ENCODE measurements around the gene MAD1L1. TPM values are rescaled to one million over a fixed set of nuclear protein-coding genes. Genes with fewer than 3 reads are reported as not detected.

Gene MAD1L1
- total and polyA plus RNA-seq, 2 of the 4 experiments (the other 2 are of a cell fraction): 29.0 to 40.9 TPM

GRCh38 chr7:2094454-2095045 lies 138.2 kb downstream of the MAD1L1 start:
- BruUV-seq (replicated peaks): no TSS peak
- H3K27ac ChIP-seq (ENCODE audit: insufficient read depth, low read length): no peak overlapping the region
- dilution Hi-C loops (cut with HindIII; ENCODE audit: low sequenced_read_pairs, unreplicated experiment): no loop called here

More at GRCh38 chr7:2094454-2095045, 138.2 kb downstream of the MAD1L1 start:
- H3K23ac ChIP-seq (ENCODE audit: low read depth, low read length): no peak overlapping the region
- H3K79me1 ChIP-seq (ENCODE audit: low read depth in 1 of 2, low read length in 2 of 2): peaks cover 3 to 22% of the 10 kb centered on the region in 2 experiments; a peak in 3 of 4 replicates
- no peak overlapping the region for H2AK9ac ChIP-seq (replicated peaks; ENCODE audit: low read depth, low read length, poor library complexity)
- H3K4ac ChIP-seq (ENCODE audit: low read depth, low read length): no peak overlapping the region
- no peaks in the 10 kb centered on the region for H4K20me1 ChIP-seq (ENCODE audit: insufficient read depth, low read length)
- POLR2A ChIA-PET (ENCODE audit: unreplicated experiment): no interaction called here
- H3K4me2 ChIP-seq (ENCODE audit: low read depth, low read length): no peak overlapping the region
- no peak overlapping the region for H2AK5ac ChIP-seq (ENCODE audit: low read depth, low read length)
- TF ChIP-seq MAFK (IDR thresholded peaks at IDR 0.05; ENCODE audit: low read depth, low read length): no peak
- TF ChIP-seq, protein P1, sequence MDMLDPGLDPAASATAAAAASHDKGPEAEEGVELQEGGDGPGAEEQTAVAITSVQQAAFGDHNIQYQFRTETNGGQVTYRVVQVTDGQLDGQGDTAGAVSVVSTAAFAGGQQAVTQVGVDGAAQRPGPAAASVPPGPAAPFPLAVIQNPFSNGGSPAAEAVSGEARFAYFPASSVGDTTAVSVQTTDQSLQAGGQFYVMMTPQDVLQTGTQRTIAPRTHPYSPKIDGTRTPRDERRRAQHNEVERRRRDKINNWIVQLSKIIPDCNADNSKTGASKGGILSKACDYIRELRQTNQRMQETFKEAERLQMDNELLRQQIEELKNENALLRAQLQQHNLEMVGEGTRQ (IDR thresholded peaks at IDR 0.05; ENCODE audit: low read depth, low read length): no peak
- CTCF ChIA-PET: no interaction called here
- in situ Hi-C loops (cut with MboI; ENCODE audit: low sequenced_read_pairs) (no loop called here), intact Hi-C loops (cut with micrococcal nuclease) (loop anchor here (5.0 kb wide), 1 partner anchor 57 kb away; no protein-coding TSS in a partner anchor)
- no peak overlapping the region for H3K56ac ChIP-seq (ENCODE audit: extremely low read depth, insufficient read depth, low read length)
- peaks cover 8% of the 10 kb centered on the region for H3K4me1 ChIP-seq (ENCODE audit: control insufficient read depth, insufficient read depth, low read length)
- H2BK5ac ChIP-seq (ENCODE audit: low read depth, low read length, poor library complexity, severe bottlenecking): no peak overlapping the region
- no peak overlapping the region for H4K8ac ChIP-seq (ENCODE audit: low read depth in 2 of 2, low read length in 2 of 2)
- H2BK120ac ChIP-seq (ENCODE audit: low read depth, low read length): no peak overlapping the region
- WGBS, 2 experiments (ENCODE audit: extremely low coverage in 2 of 2, insufficient read length in 1 of 2): 93% methylated on average over 4 of the region's 13 CpGs; no CpG with 5 or more reads in 1 of the 2 experiments
- no peak overlapping the region for H3K18ac ChIP-seq (ENCODE audit: low read depth, low read length)
- H3K27me3 ChIP-seq (ENCODE audit: control insufficient read depth, insufficient read depth, low read length): no peaks in the 10 kb centered on the region
- no peak overlapping the region for H4K5ac ChIP-seq (ENCODE audit: low read depth, low read length)
- H2BK20ac ChIP-seq (ENCODE audit: low read depth, low read length): no peak overlapping the region
- H3K36me3 ChIP-seq (ENCODE audit: control insufficient read depth, insufficient read depth, low read length): no peaks in the 10 kb centered on the region
- H3K9me3 ChIP-seq (ENCODE audit: control insufficient read depth, insufficient read depth, low read length): no peaks in the 10 kb centered on the region
- no peak overlapping the region for H3K4me3 ChIP-seq (ENCODE audit: insufficient read depth, low read depth, low read length)
- ATAC-seq (ENCODE audit: low read depth) (no peak), DNase-seq (no peak)
- H4K91ac ChIP-seq (ENCODE audit: insufficient read depth, low read depth, low read length): no peak overlapping the region
- no peak overlapping the region for H2BK15ac ChIP-seq (ENCODE audit: low read depth, low read length)
- H3K14ac ChIP-seq (replicated peaks; ENCODE audit: low read depth, low read length): no peak overlapping the region
- H3K9ac ChIP-seq (ENCODE audit: low read depth, low read length): no peak overlapping the region
- no peak overlapping the region for H2AFZ ChIP-seq (replicated peaks; ENCODE audit: low read length, poor library complexity)
- H3K9me1 ChIP-seq (ENCODE audit: insufficient read depth, low read length): peaks cover 9% of the 10 kb centered on the region; the same call in 1 of the 2 replicates
